GM12878 (cell line): Measurements from ENCODE around the gene CC2D2B. TPM values are rescaled to one million over a fixed set of nuclear protein-coding genes. Genes with fewer than 3 reads are reported as not detected.
A peak's percentile ranks its signal among the peaks of the same experiment; 100 is the strongest.

Source experiments
- ASH2L ChIP-seq: fragments of 300-600, 200-600 bp; sonication (generic); IDR thresholded peaks from 2 replicates; pipeline ENCODE4 v1.6.1; 2017; ENCODE audit warnings: low read depth, mild to moderate bottlenecking, borderline replicate concordance
- BCL11A ChIP-seq: IDR thresholded peaks from 2 replicates; pipeline ENCODE4 v1.6.1; 2011; ENCODE audit warnings: low read depth, low read length
- BHLHE40 ChIP-seq, 2 experiments: fragments of 450-650 bp in 1 of 2; IDR thresholded peaks; 2 replicates each; pipeline ENCODE4 v1.6.1; 2011 to 2017; ENCODE audit warnings: low read depth in 2 of 2, borderline replicate concordance in 1 of 2, improper control_type of control experiment in 1 of 2, low read length in 1 of 2, mild to moderate bottlenecking in 1 of 2
- CBFB ChIP-seq: IDR thresholded peaks from 2 replicates; pipeline ENCODE4 v1.6.1; 2016; ENCODE audit warnings: antibody characterized with exemption, low read depth
- ESRRA ChIP-seq: IDR thresholded peaks from 2 replicates; pipeline ENCODE4 v1.6.1; 2012; ENCODE audit warnings: mild to moderate bottlenecking, low read length, improper control_type of control experiment
- ETV6 ChIP-seq, 2 experiments: fragments of 450-650 bp in 1 of 2; IDR thresholded peaks in 1 of 2; conservative IDR thresholded peaks in 1 of 2; 2 replicates each; pipeline ENCODE4 v1.6.1; 2014; ENCODE audit warnings: antibody characterized with exemption in 1 of 2, borderline replicate concordance in 1 of 2, low read depth in 1 of 2, mild to moderate bottlenecking in 1 of 2, moderate library complexity in 1 of 2
- IKZF1 ChIP-seq: fragments of 450-650 bp; conservative IDR thresholded peaks from 2 replicates; pipeline ENCODE4 v1.6.1; 2017; ENCODE audit warnings: antibody characterized with exemption, mild to moderate bottlenecking
- IKZF2 ChIP-seq, 2 experiments: fragments of 450-650 bp; IDR thresholded peaks; 2 replicates each; pipeline ENCODE4 v1.6.1; 2017; ENCODE audit warnings: mild to moderate bottlenecking in 2 of 2, moderate library complexity in 2 of 2
- KLF5 ChIP-seq: fragments of 450-650 bp; IDR thresholded peaks from 2 replicates; pipeline ENCODE4 v1.6.1; 2014; ENCODE audit warnings: mild to moderate bottlenecking; ENCODE audit not compliant: partially characterized antibody
- MYB ChIP-seq: fragments of 150-350 bp; IDR thresholded peaks from 2 replicates; pipeline ENCODE4 v1.6.1; 2014; ENCODE audit warnings: mild to moderate bottlenecking, low read depth, low read length, borderline replicate concordance
- MYC ChIP-seq: IDR thresholded peaks from 2 replicates; pipeline ENCODE4 v1.6.1; 2011; ENCODE audit warnings: mild to moderate bottlenecking, low read length, moderate library complexity, inconsistent platforms; ENCODE audit not compliant: insufficient read depth, insufficient replicate concordance, insufficient read length, severe bottlenecking
- NR2F1 ChIP-seq: fragments of 450-650 bp; conservative IDR thresholded peaks from 2 replicates; pipeline ENCODE4 v1.6.1; 2017; ENCODE audit warnings: mild to moderate bottlenecking
- POLR2AphosphoS5 ChIP-seq: IDR thresholded peaks from 2 replicates; pipeline ENCODE4 v1.6.1; 2011; ENCODE audit warnings: mild to moderate bottlenecking, low read length, inconsistent platforms
- RAD21 ChIP-seq: IDR thresholded peaks from 2 replicates; pipeline ENCODE4 v1.6.1; 2011; ENCODE audit warnings: mild to moderate bottlenecking, low read depth, low read length, moderate library complexity; ENCODE audit not compliant: insufficient read depth
- STAT3 ChIP-seq: IDR thresholded peaks from 2 replicates; pipeline ENCODE4 v1.6.1; 2011; ENCODE audit warnings: low read depth, low read length, improper control_type of control experiment
- ZBTB4 ChIP-seq: fragments of 450-650 bp; formaldehyde crosslinking; IDR thresholded peaks from 2 replicates; pipeline ENCODE4 v1.4.0; 2022; ENCODE audit warnings: mild to moderate bottlenecking, moderate library complexity
- ZNF207 ChIP-seq: fragments of 450-650 bp; IDR thresholded peaks from 2 replicates; pipeline ENCODE4 v1.6.1; 2014; ENCODE audit warnings: antibody characterized with exemption, mild to moderate bottlenecking, borderline replicate concordance
- ZNF217 ChIP-seq: fragments of 450-650 bp; IDR thresholded peaks from 2 replicates; pipeline ENCODE4 v1.6.1; 2017; ENCODE audit warnings: antibody characterized with exemption, mild to moderate bottlenecking
- ZNF384 ChIP-seq: IDR thresholded peaks from 2 replicates; pipeline ENCODE4 v1.6.1; 2012; ENCODE audit warnings: low read depth, mild to moderate bottlenecking, low read length, improper control_type of control experiment, borderline replicate concordance
- ZNF687 ChIP-seq: fragments of 450-650 bp; IDR thresholded peaks from 2 replicates; pipeline ENCODE4 v1.6.1; 2017; ENCODE audit warnings: mild to moderate bottlenecking, moderate library complexity
- ZSCAN29 ChIP-seq: fragments of 450-650 bp; IDR thresholded peaks from 2 replicates; pipeline ENCODE4 v1.6.1; 2017; ENCODE audit warnings: mild to moderate bottlenecking, moderate library complexity
- polyA plus RNA-seq, 11 experiments: library from polyadenylated mRNA; depleted of rRNA in 4 of 11; unstranded in 6 of 11; stranded (reverse) in 5 of 11; fragments of >200 nt; fragmentation: Nextera tagmentation in 4 of 11; fragmentation: Illumina TruSeq in 1 of 11; extraction: Ambion mirVana in 4 of 11; extraction: Trizol in 1 of 11; gene quantifications; 1 replicate in 1 of 11; 2 replicates in 10 of 11; pipeline versions ENCODE4 v1.2.1 to v1.2.3, GENCODE V29; 2011 to 2016; ENCODE audit warnings: inconsistent platforms in 2 of 11, missing spikeins in 2 of 11, low read depth in 1 of 11
- total RNA-seq, 4 experiments: library from RNA; depleted of rRNA in 3 of 4; stranded (reverse); fragments of >200 nt in 3 of 4; fragmentation: Illumina TruSeq in 1 of 4; extraction: Trizol in 1 of 4; gene quantifications; 2 replicates each; pipeline versions ENCODE4 v1.2.1 to v1.2.3, GENCODE V29; 2013 to 2021
- TF ChIP-seq, protein P1 (sequence below): IDR thresholded peaks from 2 replicates; pipeline ENCODE4 v1.6.1; 2011; ENCODE audit warnings: low read depth, mild to moderate bottlenecking, low read length, moderate library complexity, borderline replicate concordance; ENCODE audit errors: extremely low read depth

The CC2D2B gene
- total and polyA plus RNA-seq, 10 of the 15 experiments (the other 5 are each of a cell fraction or from before 2014, with no cell fraction given): 0.42 to 2.8 (median 0.78) TPM

GRCh38 chr10:96043033-96043892 lies 135.5 kb downstream of the CC2D2B start, which contains the start of gene CCNJ (continued):
- TF ChIP-seq IKZF1 (peak; percentile 75), BCL11A (no peak), IKZF2 (IDR thresholded peaks at IDR 0.05) (no peak), ZNF207 (peak; percentile 57; the same call in 1 of the 2 replicates), MYB (no peak), STAT3 (no peak), ZBTB4 (no peak), KLF5 (peak; percentile 75), ZNF687 (peak; percentile 82; the same call in 1 of the 2 replicates), CBFB (peak; percentile 37; the same call in 1 of the 2 replicates), ZNF217 (no peak), POLR2AphosphoS5 (peak; percentile 65; the same call in 1 of the 2 replicates), MYC (peak; percentile 69), RAD21 (no peak), ZSCAN29 (no peak), BHLHE40 (IDR thresholded peaks at IDR 0.05; ENCODE audit: borderline replicate concordance in 1 of 2, low read depth in 2 of 2, low read length in 1 of 2) (peak in 1 of 2 experiments; percentile 49; a peak in 1 of 4 replicates), ESRRA (no peak), NR2F1 (peak; percentile 67), ASH2L (no peak), ETV6 (conservative IDR thresholded peaks at IDR 0.05 in 1 of 2, IDR thresholded peaks at IDR 0.05 in 1 of 2; ENCODE audit: borderline replicate concordance in 1 of 2, low read depth in 1 of 2) (no peak), ZNF384 (no peak)
- TF ChIP-seq, protein P1, sequence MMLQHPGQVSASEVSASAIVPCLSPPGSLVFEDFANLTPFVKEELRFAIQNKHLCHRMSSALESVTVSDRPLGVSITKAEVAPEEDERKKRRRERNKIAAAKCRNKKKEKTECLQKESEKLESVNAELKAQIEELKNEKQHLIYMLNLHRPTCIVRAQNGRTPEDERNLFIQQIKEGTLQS: no peak
